Coronary artery (tissue), 2 donors: ENCODE results near the gene ZPR1.

Source experiments
- DNase-seq: peaks from one replicate; pipeline ENCODE4 v3.0.0-alpha.2; 2017; ENCODE audit warnings: low spot score
- H3K27ac ChIP-seq, 2 donors: fragments of 200-600 bp; sonication (generic); one replicate each; pipeline ENCODE4 v1.5.1; 2016 to 2019
- H3K4me3 ChIP-seq: fragments of 200-600 bp; sonication (generic); 2 replicates; pipeline ENCODE4 v1.5.1; 2016; ENCODE audit warnings: mild to moderate bottlenecking, moderate library complexity
- TF ChIP-seq, protein P1 (sequence below): fragments of 200-600 bp; sonication (generic); IDR thresholded peaks from one replicate; pipeline ENCODE4 v1.5.1; 2019; ENCODE audit warnings: antibody characterized with exemption

The ZPR1 gene

DNA sequence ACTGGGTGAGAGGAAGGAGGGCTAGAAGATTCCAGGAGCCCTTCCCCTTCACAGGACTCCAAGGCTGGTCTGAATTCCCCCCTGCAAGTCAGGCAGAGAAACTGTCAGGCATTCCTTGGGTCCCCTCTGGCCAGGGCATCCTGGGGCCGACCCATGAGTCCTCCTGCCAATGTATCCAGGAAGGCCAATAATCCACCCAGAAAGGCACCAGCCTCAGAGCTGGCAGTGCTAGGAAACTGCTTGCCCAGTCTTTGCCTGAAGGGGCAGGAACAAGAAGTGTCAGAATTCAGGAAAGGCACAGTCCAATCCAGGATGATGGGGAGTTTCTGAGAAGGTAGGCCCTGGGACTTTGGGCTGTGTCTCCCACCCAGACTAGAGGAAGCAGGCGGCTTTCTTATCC, 56.0 kb downstream of the ZPR1 start:
- peak; percentile 66 for DNase-seq
- Histone ChIP-seq H3K4me3 (no peak overlapping the region), H3K27ac (no peak overlapping the region)
- TF ChIP-seq, protein P1, sequence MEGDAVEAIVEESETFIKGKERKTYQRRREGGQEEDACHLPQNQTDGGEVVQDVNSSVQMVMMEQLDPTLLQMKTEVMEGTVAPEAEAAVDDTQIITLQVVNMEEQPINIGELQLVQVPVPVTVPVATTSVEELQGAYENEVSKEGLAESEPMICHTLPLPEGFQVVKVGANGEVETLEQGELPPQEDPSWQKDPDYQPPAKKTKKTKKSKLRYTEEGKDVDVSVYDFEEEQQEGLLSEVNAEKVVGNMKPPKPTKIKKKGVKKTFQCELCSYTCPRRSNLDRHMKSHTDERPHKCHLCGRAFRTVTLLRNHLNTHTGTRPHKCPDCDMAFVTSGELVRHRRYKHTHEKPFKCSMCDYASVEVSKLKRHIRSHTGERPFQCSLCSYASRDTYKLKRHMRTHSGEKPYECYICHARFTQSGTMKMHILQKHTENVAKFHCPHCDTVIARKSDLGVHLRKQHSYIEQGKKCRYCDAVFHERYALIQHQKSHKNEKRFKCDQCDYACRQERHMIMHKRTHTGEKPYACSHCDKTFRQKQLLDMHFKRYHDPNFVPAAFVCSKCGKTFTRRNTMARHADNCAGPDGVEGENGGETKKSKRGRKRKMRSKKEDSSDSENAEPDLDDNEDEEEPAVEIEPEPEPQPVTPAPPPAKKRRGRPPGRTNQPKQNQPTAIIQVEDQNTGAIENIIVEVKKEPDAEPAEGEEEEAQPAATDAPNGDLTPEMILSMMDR = no peak

DNA sequence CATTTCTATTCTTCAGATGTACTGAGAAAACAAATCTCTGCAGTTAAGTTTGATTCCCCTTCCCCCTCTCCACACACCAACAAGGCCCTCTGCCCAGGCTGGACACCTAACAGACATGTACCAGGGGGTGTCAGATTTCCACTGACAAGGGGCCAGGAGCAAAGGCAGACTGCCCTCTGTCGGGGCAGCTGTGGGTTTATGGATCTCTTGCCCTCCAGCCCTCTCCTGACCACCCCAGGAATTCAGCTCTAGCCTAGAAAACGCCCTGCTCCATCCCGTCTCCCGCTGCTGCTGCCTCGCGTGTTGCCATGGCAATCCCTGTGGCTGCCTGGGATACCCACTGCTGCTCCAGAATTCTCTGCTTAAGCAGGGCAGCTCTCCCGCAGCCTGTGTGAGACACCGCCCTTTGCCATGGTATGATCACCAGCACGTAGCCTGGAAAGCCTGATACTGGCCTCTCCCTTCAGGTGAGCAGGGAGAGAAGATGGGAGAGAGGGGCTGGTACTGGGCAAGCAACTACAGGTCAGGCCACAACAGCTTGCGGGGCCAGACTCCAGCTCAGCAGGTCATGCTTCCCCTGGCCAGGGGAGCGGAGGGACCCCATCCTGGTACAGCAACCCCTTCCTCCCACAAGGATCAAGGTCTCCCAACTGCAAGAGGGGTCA, 56.6 kb downstream of the ZPR1 start:
- DNase-seq = peak; percentile 53

DNA sequence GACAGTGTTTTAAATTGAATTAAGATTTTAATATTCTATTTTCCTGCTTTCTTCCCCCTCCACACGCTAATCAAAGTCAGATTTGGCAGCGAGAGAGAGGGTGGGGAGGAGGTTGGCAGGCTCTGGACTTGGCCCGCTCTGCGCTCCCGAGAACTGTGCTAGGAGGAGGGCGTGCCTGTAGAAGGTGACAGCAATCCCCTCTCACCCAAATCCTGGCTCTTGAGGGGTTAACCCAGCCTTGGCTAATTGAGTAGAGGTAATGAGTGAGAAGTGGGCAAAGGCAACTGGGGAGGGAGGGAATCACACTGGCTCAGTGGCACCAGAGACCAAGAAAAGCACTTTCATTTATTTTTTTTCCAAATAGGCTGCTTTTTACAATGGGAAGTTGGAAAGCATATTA, 57.2 kb downstream of the ZPR1 start:
- DNase-seq = peak; percentile 56
- no peak overlapping the region for H3K4me3 ChIP-seq
- no peak overlapping the region for H3K27ac ChIP-seq
- TF ChIP-seq, protein P1 = no peak

More for the DNA sequence above, 56.6 kb downstream of the ZPR1 start:
- TF ChIP-seq, protein P1 = no peak
- Histone ChIP-seq H3K4me3 (no peak overlapping the region), H3K27ac (no peak overlapping the region)

DNA sequence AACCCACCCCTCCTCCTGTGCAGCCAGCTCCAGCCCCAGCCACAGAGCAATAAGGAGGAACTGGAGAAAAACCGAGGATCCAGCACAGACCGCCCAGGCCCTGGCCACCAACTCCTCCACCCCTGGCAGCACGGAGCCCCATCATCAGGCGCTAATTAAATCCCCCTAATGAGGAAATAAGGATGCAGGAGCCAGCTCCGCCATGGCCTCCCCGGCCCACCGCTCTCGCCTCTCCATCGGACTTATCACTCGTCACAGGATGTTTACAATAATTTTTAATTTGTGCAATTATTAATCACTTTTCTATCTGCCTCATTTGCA, 57.6 kb downstream of the ZPR1 start:
- DNase-seq = peak; percentile 56
- no peak overlapping the region for H3K27ac ChIP-seq

DNA sequence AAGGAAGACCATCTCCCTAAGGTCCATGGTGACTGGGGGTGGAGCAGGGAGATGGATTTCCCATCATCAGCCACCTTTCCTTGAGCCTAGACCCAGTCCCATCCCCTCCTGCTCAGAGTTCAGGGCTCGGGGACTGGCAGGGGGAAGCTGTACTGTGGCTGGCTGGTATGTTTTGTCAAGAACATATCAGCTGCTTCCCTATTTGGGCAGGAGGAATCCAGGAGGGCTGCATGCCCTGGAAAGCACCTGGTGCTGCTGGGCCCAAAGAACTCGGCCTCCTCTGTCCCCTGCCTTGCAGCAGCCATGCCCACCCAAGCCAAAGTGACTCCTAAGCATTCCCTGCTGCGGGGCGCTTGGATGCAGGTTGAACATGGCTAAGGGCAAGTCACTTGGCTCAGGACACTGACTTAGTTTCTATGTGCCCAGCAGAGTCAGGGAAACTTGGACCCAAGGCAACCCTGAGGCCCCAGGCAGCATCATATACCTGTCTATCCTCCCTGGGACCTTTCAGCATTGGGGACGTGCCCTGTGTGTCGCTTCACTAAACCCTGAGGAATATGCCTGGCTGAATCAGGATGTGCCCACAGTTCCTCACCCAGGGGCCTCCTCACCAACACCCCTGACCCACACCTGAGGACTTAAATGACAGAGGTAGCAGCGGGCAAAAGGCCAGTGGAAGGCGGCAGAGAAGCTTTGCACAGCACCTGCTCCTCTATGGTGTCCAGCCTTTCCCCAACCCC, 58.2 kb downstream of the ZPR1 start:
- no peak for DNase-seq
- Histone ChIP-seq H3K27ac (no peak overlapping the region), H3K4me3 (no peak overlapping the region)
- TF ChIP-seq, protein P1 = no peak

More for the DNA sequence above, 57.6 kb downstream of the ZPR1 start:
- no peak overlapping the region for H3K4me3 ChIP-seq
- TF ChIP-seq, protein P1 = no peak

GRCh38 chr11:116727990-116728389, 59.8 kb downstream of the ZPR1 start:
- Histone ChIP-seq H3K27ac (no peak overlapping the region), H3K4me3 (no peak overlapping the region)
- TF ChIP-seq, protein P1 = no peak
- DNase-seq = no peak
